AML-193 (cell line): ENCODE results near the gene UBE2D2.

Source experiments
- DNase-seq, 2 experiments: peaks; one replicate each; lab custom pipeline; 2025; lab: John Stamatoyannopoulos, UW

Gene UBE2D2

GRCh38 chr5:139648205-139649081 lies 87.3 kb downstream of the UBE2D2 start, which contains the start of gene CXXC5:
CXXC5 (plus strand) TSS chr5:139648349; CDS start chr5:139680524, 32,175 bp downstream.
- peak; percentile 35 to 51 for DNase-seq

- DNase-seq, result peak; percentile 31 to 46
Measured at GRCh38 chr5:139649082-139649991, 88.2 kb downstream of the UBE2D2 start.

- DNase-seq, result no peak
Measured at GRCh38 chr5:139650031-139650688, 89.0 kb downstream of the UBE2D2 start.

- DNase-seq, result no peak
Measured at GRCh38 chr5:139650689-139651042, 89.5 kb downstream of the UBE2D2 start.

- no peak for DNase-seq
Measured at GRCh38 chr5:139651043-139651834, 90.1 kb downstream of the UBE2D2 start.

GRCh38 chr5:139651853-139652787 lies 91.0 kb downstream of the UBE2D2 start:
- peak; percentile 14 to 19 for DNase-seq

- no peak for DNase-seq
Measured at GRCh38 chr5:139652788-139653241, 91.7 kb downstream of the UBE2D2 start.

- no peak for DNase-seq
Measured at GRCh38 chr5:139653616-139654015, 92.5 kb downstream of the UBE2D2 start.

- no peak for DNase-seq
Measured at GRCh38 chr5:139654464-139654863, 93.3 kb downstream of the UBE2D2 start.

GRCh38 chr5:139654871-139655491 lies 93.8 kb downstream of the UBE2D2 start:
- DNase-seq, result no peak

GRCh38 chr5:139655727-139656271 lies 94.7 kb downstream of the UBE2D2 start:
- no peak for DNase-seq

GRCh38 chr5:139657363-139658321 lies 96.5 kb downstream of the UBE2D2 start:
- peak in 1 of 2 experiments; percentile 21 for DNase-seq

GRCh38 chr5:139658501-139658927 lies 97.4 kb downstream of the UBE2D2 start:
- no peak for DNase-seq

GRCh38 chr5:139658928-139659667 lies 98.0 kb downstream of the UBE2D2 start:
- DNase-seq, result no peak

- no peak for DNase-seq
Measured at GRCh38 chr5:139659695-139660101, 98.6 kb downstream of the UBE2D2 start.

- peak; percentile 29 to 46 for DNase-seq
Measured at GRCh38 chr5:139660105-139660922, 99.2 kb downstream of the UBE2D2 start.
